Transverse colon (tissue), 4 donors: ENCODE data around the gene MUC5B. TPM values are rescaled to one million over a fixed set of nuclear protein-coding genes. Genes with fewer than 3 reads are reported as not detected.

Experiments used
- DNase-seq: peaks from one replicate; pipeline ENCODE4 v3.0.0-alpha.2; 2019
- H3K27ac ChIP-seq, 4 donors: fragments of 200-600 bp; sonication (generic); 2 replicates each; pipeline ENCODE4 v1.5.1; 2016 to 2018; ENCODE audit warnings: inconsistent platforms in 4 of 4
- H3K27me3 ChIP-seq: fragments of 200-600 bp; sonication (generic); 2 replicates; pipeline ENCODE4 v1.5.1; 2017; ENCODE audit warnings: inconsistent platforms
- H3K36me3 ChIP-seq, 4 donors: fragments of 200-600 bp; sonication (generic); 2 replicates each; pipeline ENCODE4 v1.5.1; 2017 to 2019; ENCODE audit warnings: inconsistent platforms in 4 of 4
- H3K4me1 ChIP-seq, 4 donors: fragments of 200-600 bp; sonication (generic); 2 replicates each; pipeline ENCODE4 v1.5.1; 2017 to 2020; ENCODE audit warnings: inconsistent platforms in 4 of 4
- H3K4me3 ChIP-seq, 4 donors: fragments of 200-600 bp; sonication (generic); 1 replicate in 1 of 4; 2 replicates in 3 of 4; pipeline versions ENCODE4 v1.5.1 to v1.6.1; 2017 to 2019; ENCODE audit warnings: inconsistent platforms in 4 of 4
- H3K9me3 ChIP-seq, 2 donors: fragments of 200-600 bp; sonication (generic); 2 replicates each; pipeline ENCODE4 v1.5.1; 2017 to 2019; ENCODE audit warnings: inconsistent platforms in 2 of 2
- CTCF ChIP-seq, 5 experiments: fragments of 200-600 bp in 3 of 5; fragments of 450-650 bp in 2 of 5; sonication (generic) in 3 of 5; IDR thresholded peaks; 1 replicate in 2 of 5; 2 replicates in 3 of 5; pipeline ENCODE4 v1.5.1; 2016 to 2017; ENCODE audit warnings: antibody characterized with exemption in 5 of 5, inconsistent platforms in 3 of 5, mild to moderate bottlenecking in 2 of 5, moderate library complexity in 1 of 5
- EP300 ChIP-seq: sonication (generic); formaldehyde crosslinking; IDR thresholded peaks from one replicate; pipeline ENCODE4 v1.6.1; 2017; ENCODE audit warnings: antibody characterized with exemption, low read depth
- POLR2A ChIP-seq: fragments of 450-650 bp; IDR thresholded peaks from one replicate; pipeline ENCODE4 v1.6.1; 2016; ENCODE audit warnings: antibody characterized with exemption, mild to moderate bottlenecking, moderate library complexity
- POLR2AphosphoS5 ChIP-seq, 3 donors: sonication (generic); formaldehyde crosslinking; IDR thresholded peaks; one replicate each; pipeline ENCODE4 v1.6.1; 2016; ENCODE audit warnings: antibody characterized with exemption in 3 of 3
- WGBS, 2 donors: methylation state at CpG; one replicate each; pipeline ENCODE4 v1.1.5; 2018; ENCODE audit warnings: low coverage in 1 of 2; 5-methylcytosine and 5-hydroxymethylcytosine counted together
- in situ Hi-C, 4 donors: fragments of 200-750 bp; cut with MboI; loops; one replicate each; pipeline versions ENCODE4 v1.15.0 to v1.15.1; 2017; ENCODE audit warnings: low sequenced_read_pairs in 3 of 4, low pct_ligation_motif_present in 1 of 4, low pct_unique_long_range_greater_than_20kb in 1 of 4
- intact Hi-C: fragments of 100-400 bp; cut with DNase I; formaldehyde crosslinking; loops from one replicate; pipeline ENCODE4 v1.15.1; 2023; ENCODE audit warnings: low total_unique reads
- total RNA-seq, 4 donors: library from RNA; depleted of rRNA; stranded (reverse); fragments of >200 nt; gene quantifications; one replicate each; pipeline ENCODE4 v1.1.0, GENCODE V29; 2016

MUC5B gene
- total RNA-seq, 4 donors from 2014 or later, result 58.0 to 825 (median 85.6) TPM

- intact Hi-C loops, result no loop called here
- no peak overlapping the region for H3K4me3 ChIP-seq
- peaks cover 0 to 4% of the 10 kb centered on the region in 2 donors for H3K9me3 ChIP-seq
- H3K36me3 ChIP-seq, result no peaks in the 10 kb centered on the region
- in situ Hi-C loops, result loop anchor here in 2 of 4 donors (25.0 kb wide), 1 partner anchor 295 kb away; no protein-coding TSS in a partner anchor
- H3K4me1 ChIP-seq, result peaks cover 0 to 34% (median 31%) of the 10 kb centered on the region in 4 donors
- DNase-seq, result no peak
- WGBS, 2 donors, result 90 to 93% methylated on average over 7 to 17 of the region's 17 CpGs
- H3K27ac ChIP-seq, result no peak overlapping the region
- TF ChIP-seq POLR2A (no peak), CTCF (IDR thresholded peaks at IDR 0.05) (no peak), POLR2AphosphoS5 (IDR thresholded peaks at IDR 0.05) (no peak), EP300 (no peak)
- peaks cover 20% of the 10 kb centered on the region for H3K27me3 ChIP-seq
These were observed 5.7 kb upstream of the MUC5B start for GRCh38 chr11:1217151-1217550.

- H3K4me1 ChIP-seq, result peaks cover 0 to 45% (median 38%) of the 10 kb centered on the region in 4 donors
- WGBS, 2 donors, result 41% methylated on average over 4 to 15 of the region's 15 CpGs
- in situ Hi-C loops, result loop anchor here in 2 of 4 donors (25.0 kb wide), 1 partner anchor 294 kb away; no protein-coding TSS in a partner anchor
- peak overlapping the region; percentile 82 to 94 (median 85) for H3K27ac ChIP-seq
- peak overlapping the region in 1 of 4 donors; percentile 6 for H3K4me3 ChIP-seq
- no peaks in the 10 kb centered on the region for H3K9me3 ChIP-seq
- H3K36me3 ChIP-seq, result no peaks in the 10 kb centered on the region
- peak; percentile 75 for DNase-seq
- TF ChIP-seq EP300, result peak; percentile 55
- peak; percentile 48 for TF ChIP-seq POLR2A
- no peak for TF ChIP-seq CTCF (IDR thresholded peaks at IDR 0.05)
- peak; percentile 27 to 60 (median 46) for TF ChIP-seq POLR2AphosphoS5 (IDR thresholded peaks at IDR 0.05)
- peaks cover 25% of the 10 kb centered on the region for H3K27me3 ChIP-seq
- intact Hi-C loops, result no loop called here
These were observed 4.5 kb upstream of the MUC5B start for GRCh38 chr11:1218256-1218787.

GRCh38 chr11:1218788-1219445 is 3.9 kb upstream of the MUC5B start:
- 74% methylated on average over 16 of the region's 16 CpGs; no CpG with 5 or more reads in 1 of the 2 donors for WGBS, 2 donors
- no peaks in the 10 kb centered on the region for H3K36me3 ChIP-seq
- TF ChIP-seq POLR2AphosphoS5 (IDR thresholded peaks at IDR 0.05) (no peak), POLR2A (no peak), CTCF (IDR thresholded peaks at IDR 0.05) (no peak), EP300 (no peak)
- peak overlapping the region in 1 of 4 donors; percentile 6 for H3K4me3 ChIP-seq
- H3K27me3 ChIP-seq, result peaks cover 31% of the 10 kb centered on the region
- intact Hi-C loops (no loop called here), in situ Hi-C loops (loop anchor here in 2 of 4 donors (25.0 kb wide), 1 partner anchor 293 kb away; no protein-coding TSS in a partner anchor)
- H3K27ac ChIP-seq, result peak overlapping the region; percentile 82 to 94 (median 85)
- peak; percentile 14 for DNase-seq
- peaks cover 0 to 51% (median 41%) of the 10 kb centered on the region in 4 donors for H3K4me1 ChIP-seq
- no peaks in the 10 kb centered on the region for H3K9me3 ChIP-seq

- no peak for DNase-seq
- intact Hi-C loops, result no loop called here
- Histone ChIP-seq H3K4me1 (peaks cover 0 to 51% (median 44%) of the 10 kb centered on the region in 4 donors), H3K9me3 (no peaks in the 10 kb centered on the region), H3K27me3 (peaks cover 31% of the 10 kb centered on the region), H3K27ac (peak overlapping the region; percentile 82 to 94 (median 85)), H3K4me3 (peak overlapping the region in 1 of 4 donors; percentile 6), H3K36me3 (no peaks in the 10 kb centered on the region)
- WGBS, 2 donors, result 30% methylated on average over 10 of the region's 10 CpGs; no CpG with 5 or more reads in 1 of the 2 donors
- in situ Hi-C loops, result loop anchor here in 2 of 4 donors (25.0 kb wide), 1 partner anchor 293 kb away; no protein-coding TSS in a partner anchor
- TF ChIP-seq EP300, result no peak
- TF ChIP-seq POLR2AphosphoS5 (IDR thresholded peaks at IDR 0.05), result no peak
- TF ChIP-seq CTCF (IDR thresholded peaks at IDR 0.05), result no peak
- TF ChIP-seq POLR2A, result no peak
These were observed 3.4 kb upstream of the MUC5B start for GRCh38 chr11:1219446-1219833.
